Upper lobe of left lung (tissue), 6 donors: ENCODE results near the gene PRXL2A. TPM values are rescaled to one million over a fixed set of nuclear protein-coding genes. Genes with fewer than 3 reads are reported as not detected.

Experiments
- ATAC-seq, 2 donors: fragments of 200-7000 bp; cut with Tn5 transposase; one replicate each; pipeline ENCODE4 v1.9.1; 2022; ENCODE audit warnings: mild to moderate bottlenecking in 2 of 2, moderate library complexity in 2 of 2; ENCODE audit not compliant: low FRiP score in 2 of 2
- DNase-seq, 2 donors: peaks; one replicate each; pipeline ENCODE4 v3.0.0-alpha.2; 2019 to 2020
- H3K27ac ChIP-seq, 4 donors: fragments of 200-600 bp; sonication (generic); one replicate each; pipeline ENCODE4 v1.5.1; 2016 to 2019
- H3K27me3 ChIP-seq, 4 donors: fragments of 200-600 bp; sonication (generic); one replicate each; pipeline ENCODE4 v1.5.1; 2017 to 2019
- H3K36me3 ChIP-seq, 4 donors: fragments of 200-600 bp; sonication (generic); one replicate each; pipeline ENCODE4 v1.5.1; 2016 to 2019
- H3K4me1 ChIP-seq, 4 donors: fragments of 200-600 bp; sonication (generic); one replicate each; pipeline ENCODE4 v1.5.1; 2018 to 2019
- H3K4me3 ChIP-seq, 4 donors: fragments of 200-600 bp; sonication (generic); one replicate each; pipeline ENCODE4 v1.5.1; 2017 to 2019; ENCODE audit warnings: mild to moderate bottlenecking in 2 of 4, moderate library complexity in 1 of 4
- H3K9me3 ChIP-seq, 4 donors: fragments of 200-600 bp; sonication (generic); one replicate each; pipeline ENCODE4 v1.5.1; 2018 to 2019
- CTCF ChIP-seq, 6 experiments: fragments of 450-650 bp in 4 of 6; fragments of 200-600 bp in 2 of 6; sonication (generic) in 2 of 6; IDR thresholded peaks; one replicate each; pipeline ENCODE4 v1.5.1; 2016 to 2019; ENCODE audit warnings: antibody characterized with exemption in 6 of 6
- EP300 ChIP-seq, 4 donors: sonication (generic); formaldehyde crosslinking; IDR thresholded peaks; one replicate each; pipeline ENCODE4 v1.5.1; 2017; ENCODE audit warnings: antibody characterized with exemption in 4 of 4, control low read depth in 2 of 4
- POLR2A ChIP-seq, 4 donors: fragments of 450-650 bp; IDR thresholded peaks; one replicate each; pipeline ENCODE4 v1.5.1; 2016 to 2017; ENCODE audit warnings: antibody characterized with exemption in 4 of 4, mild to moderate bottlenecking in 2 of 4
- POLR2AphosphoS5 ChIP-seq, 2 donors: sonication (generic); formaldehyde crosslinking; IDR thresholded peaks; one replicate each; pipeline ENCODE4 v1.5.1; 2017; ENCODE audit warnings: antibody characterized with exemption in 2 of 2
- WGBS, 2 donors: methylation state at CpG; one replicate each; pipeline ENCODE4 v1.1.5; 2017 to 2018; 5-methylcytosine and 5-hydroxymethylcytosine counted together
- total RNA-seq, 6 donors: library from RNA; depleted of rRNA in 4 of 6; stranded (reverse); fragments of >200 nt in 4 of 6; gene quantifications; one replicate each; pipeline versions ENCODE4 v1.1.0 to v1.2.1, GENCODE V29; 2016 to 2021
- donor health status: DM: no; HTN: no; CAD: no; lungs with moderate emphysema.
- donor health status: DM: no; HTN: yes; CAD: no; lungs with severe emphysema.

Gene PRXL2A
- total RNA-seq, 6 donors from 2014 or later, result 19.9 to 46.0 (median 33.2) TPM

- DNase-seq (no peak), ATAC-seq (no peak)
- Histone ChIP-seq H3K27ac (peak overlapping the region; percentile 98 to 100 (median 99)), H3K36me3 (peaks cover 0 to 5% (median 0%) of the 10 kb centered on the region in 4 donors), H3K4me3 (peak overlapping the region in 3 of 4 donors; percentile 12 to 87 (median 34)), H3K27me3 (no peaks in the 10 kb centered on the region), H3K4me1 (peaks cover 78 to 83% (median 82%) of the 10 kb centered on the region in 4 donors), H3K9me3 (no peaks in the 10 kb centered on the region)
- no peak for TF ChIP-seq POLR2A (IDR thresholded peaks at IDR 0.05)
- 56 to 60% methylated on average over 6 of the region's 6 CpGs for WGBS, 2 donors
Measured at GRCh38 chr10:80458638-80459037, 50.3 kb downstream of the PRXL2A start.

DNA sequence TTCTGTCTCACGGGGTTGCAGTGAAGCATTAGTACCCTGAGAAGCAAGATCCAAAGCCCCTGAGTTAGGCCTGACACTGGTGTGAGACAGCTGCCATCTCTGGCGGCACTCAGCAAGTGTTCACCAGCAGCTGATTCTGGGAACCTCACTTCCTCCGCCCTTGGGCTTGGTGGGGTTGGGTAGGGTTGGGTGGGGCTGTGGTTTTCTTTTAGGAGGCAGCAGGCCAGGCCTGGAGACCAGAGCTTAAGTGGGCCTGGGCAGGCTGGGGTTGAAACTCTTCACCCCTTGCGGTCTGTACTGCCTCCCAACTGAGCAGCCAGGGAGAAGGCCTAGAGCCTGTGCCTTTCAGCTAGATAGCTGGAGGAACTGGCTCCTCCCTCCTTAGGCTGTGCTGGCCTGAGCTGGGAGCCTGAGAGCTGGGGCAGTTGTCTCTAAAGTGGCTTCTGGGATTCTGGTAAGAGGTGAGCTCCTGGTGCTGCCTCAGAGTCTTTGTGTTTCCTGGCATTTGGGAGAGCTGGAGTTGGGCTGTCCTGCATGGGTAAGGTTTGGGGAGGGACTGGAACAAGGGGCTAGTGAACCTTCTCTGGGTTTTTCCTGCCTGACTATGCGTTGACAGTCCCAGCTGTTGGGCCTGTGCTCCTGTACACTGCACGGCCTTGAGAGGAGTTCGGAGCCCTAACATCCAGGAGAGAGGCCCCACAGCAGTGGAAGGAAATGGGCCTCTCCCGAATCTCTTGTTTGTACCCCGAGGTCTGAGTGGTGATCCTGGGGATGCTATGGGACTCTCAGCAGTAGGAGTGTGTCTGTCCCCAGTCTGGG is 50.9 kb downstream of the PRXL2A start:
- H3K4me1 ChIP-seq, result peaks cover 84 to 89% (median 87%) of the 10 kb centered on the region in 4 donors
- DNase-seq (peak in 1 of 2 donors; percentile 94), ATAC-seq (peak; percentile 77 to 84)
- peak overlapping the region in 3 of 4 donors; percentile 12 to 87 (median 34) for H3K4me3 ChIP-seq
- H3K27ac ChIP-seq, result peak overlapping the region; percentile 98 to 100 (median 99)
- no peaks in the 10 kb centered on the region for H3K9me3 ChIP-seq
- H3K36me3 ChIP-seq, result peaks cover 0 to 5% (median 0%) of the 10 kb centered on the region in 4 donors
- 6 to 15% methylated on average over 6 to 7 of the region's 9 CpGs for WGBS, 2 donors
- no peak for TF ChIP-seq CTCF (IDR thresholded peaks at IDR 0.05)
- no peak for TF ChIP-seq EP300 (IDR thresholded peaks at IDR 0.05)
- peak in 1 of 2 donors; percentile 80 for TF ChIP-seq POLR2AphosphoS5 (IDR thresholded peaks at IDR 0.05)
- peak in 3 of 4 donors; percentile 32 to 81 (median 58) for TF ChIP-seq POLR2A (IDR thresholded peaks at IDR 0.05)
- H3K27me3 ChIP-seq, result no peaks in the 10 kb centered on the region

DNA sequence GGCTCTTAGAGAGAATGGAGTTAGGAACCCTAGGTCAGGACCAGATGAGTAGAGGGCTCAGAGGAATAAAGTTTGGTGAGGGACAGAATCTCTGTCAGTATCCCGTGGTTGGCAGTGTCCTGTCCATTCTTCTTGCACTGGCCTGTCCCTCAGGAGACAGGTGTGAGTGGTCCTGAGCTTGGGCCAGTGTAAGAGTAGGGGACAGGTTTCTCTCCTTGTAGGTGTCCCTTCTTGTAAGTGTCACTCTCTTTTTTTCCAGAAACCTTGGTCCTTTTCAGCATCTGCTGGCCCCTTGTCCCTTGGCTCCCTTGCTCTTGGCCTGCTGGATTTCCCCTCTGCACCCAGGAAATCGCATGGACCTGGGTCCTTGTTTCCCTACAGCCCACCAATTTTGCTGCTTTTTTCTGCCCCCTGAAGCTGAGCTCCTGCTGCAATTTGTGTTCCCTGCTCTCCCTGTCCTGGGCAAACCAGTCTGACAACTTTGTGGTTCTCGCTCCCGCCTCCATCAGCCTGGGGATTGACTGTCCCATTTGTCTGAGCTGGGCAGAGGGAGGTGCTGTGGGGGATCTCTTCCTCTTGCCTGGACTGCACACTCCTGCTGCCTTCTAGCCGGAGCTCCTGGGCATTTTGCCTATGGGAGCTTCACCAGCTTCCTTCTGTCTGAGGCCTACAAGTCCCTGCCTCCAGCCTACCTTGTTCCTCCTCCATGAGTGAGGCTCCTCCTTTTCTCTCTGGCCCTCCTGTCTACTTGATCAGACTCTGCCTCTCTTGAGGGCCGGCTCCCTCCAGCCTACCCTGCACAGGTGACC is 52.3 kb downstream of the PRXL2A start:
- TF ChIP-seq POLR2AphosphoS5 (IDR thresholded peaks at IDR 0.05), result peak in 1 of 2 donors; percentile 59
- TF ChIP-seq EP300 (IDR thresholded peaks at IDR 0.05), result no peak
- peak in 2 of 4 donors; percentile 16 to 63 for TF ChIP-seq POLR2A (IDR thresholded peaks at IDR 0.05)
- TF ChIP-seq CTCF (IDR thresholded peaks at IDR 0.05), result no peak
- H3K9me3 ChIP-seq, result no peaks in the 10 kb centered on the region
- DNase-seq (peak in 1 of 2 donors; percentile 92), ATAC-seq (peak; percentile 37 to 86)
- 37 to 41% methylated on average over 5 to 6 of the region's 6 CpGs for WGBS, 2 donors
- peaks cover 95 to 100% (median 98%) of the 10 kb centered on the region in 4 donors for H3K4me1 ChIP-seq
- H3K27me3 ChIP-seq, result no peaks in the 10 kb centered on the region
- H3K36me3 ChIP-seq, result peaks cover 0 to 5% (median 0%) of the 10 kb centered on the region in 4 donors
- peak overlapping the region in 2 of 4 donors; percentile 34 to 87 for H3K4me3 ChIP-seq
- H3K27ac ChIP-seq, result peak overlapping the region; percentile 98 to 100 (median 99)

DNA sequence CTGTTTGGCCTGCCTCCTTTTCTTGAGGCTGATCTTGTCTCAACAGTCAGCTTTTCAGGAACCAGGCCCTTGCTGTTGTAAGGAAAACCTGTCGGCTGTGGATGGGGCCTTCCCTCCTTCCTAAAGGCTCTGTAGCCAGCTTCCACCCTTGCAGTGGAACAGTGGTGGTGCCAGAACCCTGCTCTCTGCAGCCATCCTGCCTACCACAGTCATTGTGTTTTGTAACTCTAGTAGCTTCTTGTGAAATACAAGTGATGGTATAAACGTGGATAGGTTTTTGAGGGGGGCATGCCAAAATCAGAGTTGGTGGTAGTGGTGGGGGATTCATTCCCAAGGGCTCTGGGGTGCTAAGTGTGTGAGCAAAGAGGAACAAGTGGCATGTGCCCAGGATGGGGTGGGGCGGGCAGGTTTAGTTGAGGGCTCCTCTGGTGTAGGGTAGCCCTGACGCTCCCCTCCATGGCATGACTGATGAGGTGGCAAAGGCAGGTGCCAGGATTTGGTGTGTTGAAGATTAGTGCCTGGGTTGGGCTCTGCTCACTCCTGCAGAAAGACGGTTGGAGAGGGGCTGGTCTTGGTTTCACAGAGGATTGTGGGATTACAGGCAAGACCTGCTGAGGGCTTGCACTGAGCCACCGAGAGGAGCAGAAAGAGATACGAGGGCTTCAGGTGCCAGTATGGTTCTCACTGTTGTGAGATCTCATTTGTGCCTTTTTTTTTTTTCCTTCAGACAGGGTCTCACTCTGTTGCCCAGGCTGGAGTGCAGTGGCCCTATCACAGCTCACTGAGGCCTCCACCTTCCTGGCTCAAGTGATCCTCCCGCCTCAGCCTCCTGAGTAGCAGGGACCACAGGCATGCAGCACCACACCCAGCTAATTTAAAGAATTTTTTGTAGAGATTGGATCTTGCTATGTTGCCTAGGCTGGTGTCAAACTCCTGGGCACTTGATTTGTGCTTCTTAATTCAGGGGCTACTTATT is 53.1 kb downstream of the PRXL2A start:
- Histone ChIP-seq H3K27me3 (no peaks in the 10 kb centered on the region), H3K4me3 (peak overlapping the region in 2 of 4 donors; percentile 34 to 87), H3K4me1 (peaks cover 97 to 100% (median 99%) of the 10 kb centered on the region in 4 donors), H3K9me3 (no peaks in the 10 kb centered on the region), H3K36me3 (peaks cover 0 to 5% (median 0%) of the 10 kb centered on the region in 4 donors), H3K27ac (peak overlapping the region; percentile 98 to 100 (median 99))
- WGBS, 2 donors, result 31 to 48% methylated on average over 8 of the region's 8 CpGs
- TF ChIP-seq POLR2A (IDR thresholded peaks at IDR 0.05), result no peak
- TF ChIP-seq POLR2AphosphoS5 (IDR thresholded peaks at IDR 0.05), result no peak
- peak in 1 of 2 donors; percentile 3 for ATAC-seq
- peak in 1 of 2 donors; percentile 66 for DNase-seq
